Mesothelial cell of epicardium (in vitro differentiated cells): ENCODE data around the gene CEBPE. TPM values are rescaled to one million over a fixed set of nuclear protein-coding genes. Genes with fewer than 3 reads are reported as not detected.

Experiments
- DNase-seq, 2 experiments: peaks; one replicate each; pipeline ENCODE4 v3.0.0; 2021; ENCODE audit warnings: low spot score in 2 of 2; ENCODE audit not compliant: unreplicated experiment in 2 of 2
- H3K27ac Mint-ChIP-seq: 2 replicates; pipeline ENCODE4 v1.8.0; 2021; ENCODE audit warnings: mixed read lengths
- H3K27me3 Mint-ChIP-seq: 2 replicates; pipeline ENCODE4 v1.8.0; 2021; ENCODE audit warnings: low read depth, mixed read lengths
- H3K36me3 Mint-ChIP-seq: 2 replicates; pipeline ENCODE4 v1.8.0; 2021; ENCODE audit warnings: mixed read lengths
- H3K4me1 Mint-ChIP-seq: 2 replicates; pipeline ENCODE4 v1.8.0; 2021; ENCODE audit warnings: mixed read lengths
- H3K4me3 Mint-ChIP-seq: 2 replicates; pipeline ENCODE4 v1.8.0; 2021; ENCODE audit warnings: mild to moderate bottlenecking, moderate library complexity, mixed read lengths
- H3K9me3 Mint-ChIP-seq: 2 replicates; pipeline ENCODE4 v1.8.0; 2021; ENCODE audit warnings: mixed read lengths
- total RNA-seq: library from RNA; stranded (reverse); gene quantifications from 3 replicates; pipeline ENCODE4 v1.2.1, GENCODE V29; 2021
- TF ChIP-seq, protein P1 (sequence below): fragments of 200-600 bp; sonication (generic); IDR thresholded peaks from one replicate; pipeline ENCODE4 v1.5.0; 2021; ENCODE audit warnings: antibody characterized with exemption; ENCODE audit not compliant: unreplicated experiment

The CEBPE gene
- total RNA-seq, 1 donor from 2014 or later = not detected

DNA sequence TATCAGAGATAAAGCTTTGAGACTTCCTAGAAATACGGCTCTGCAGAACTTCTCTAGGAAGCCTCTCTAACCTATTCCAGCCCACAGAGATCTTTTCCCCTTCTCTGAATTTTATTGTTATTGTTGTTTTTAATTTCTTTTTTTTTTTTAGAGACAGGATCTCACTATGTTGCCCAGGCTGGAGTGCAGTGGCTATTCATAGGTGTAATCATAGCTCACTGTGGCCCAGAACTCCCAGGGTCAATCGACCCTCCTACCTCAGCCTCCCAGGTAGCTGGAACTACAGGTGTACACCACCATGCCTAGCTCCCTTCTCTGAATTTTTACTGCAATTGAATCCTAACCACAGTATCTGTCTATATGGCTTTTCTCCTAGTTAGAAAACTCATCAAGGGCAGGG lies 44.8 kb upstream of the CEBPE start:
- Mint-ChIP-seq H3K36me3 (peaks cover 20% of the 10 kb centered on the region), H3K27me3 (no peaks in the 10 kb centered on the region), H3K9me3 (no peaks in the 10 kb centered on the region), H3K4me1 (peaks cover 65% of the 10 kb centered on the region), H3K4me3 (no peak overlapping the region), H3K27ac (no peak overlapping the region)
- no peak for DNase-seq
- TF ChIP-seq, protein P1, sequence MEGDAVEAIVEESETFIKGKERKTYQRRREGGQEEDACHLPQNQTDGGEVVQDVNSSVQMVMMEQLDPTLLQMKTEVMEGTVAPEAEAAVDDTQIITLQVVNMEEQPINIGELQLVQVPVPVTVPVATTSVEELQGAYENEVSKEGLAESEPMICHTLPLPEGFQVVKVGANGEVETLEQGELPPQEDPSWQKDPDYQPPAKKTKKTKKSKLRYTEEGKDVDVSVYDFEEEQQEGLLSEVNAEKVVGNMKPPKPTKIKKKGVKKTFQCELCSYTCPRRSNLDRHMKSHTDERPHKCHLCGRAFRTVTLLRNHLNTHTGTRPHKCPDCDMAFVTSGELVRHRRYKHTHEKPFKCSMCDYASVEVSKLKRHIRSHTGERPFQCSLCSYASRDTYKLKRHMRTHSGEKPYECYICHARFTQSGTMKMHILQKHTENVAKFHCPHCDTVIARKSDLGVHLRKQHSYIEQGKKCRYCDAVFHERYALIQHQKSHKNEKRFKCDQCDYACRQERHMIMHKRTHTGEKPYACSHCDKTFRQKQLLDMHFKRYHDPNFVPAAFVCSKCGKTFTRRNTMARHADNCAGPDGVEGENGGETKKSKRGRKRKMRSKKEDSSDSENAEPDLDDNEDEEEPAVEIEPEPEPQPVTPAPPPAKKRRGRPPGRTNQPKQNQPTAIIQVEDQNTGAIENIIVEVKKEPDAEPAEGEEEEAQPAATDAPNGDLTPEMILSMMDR = no peak

DNA sequence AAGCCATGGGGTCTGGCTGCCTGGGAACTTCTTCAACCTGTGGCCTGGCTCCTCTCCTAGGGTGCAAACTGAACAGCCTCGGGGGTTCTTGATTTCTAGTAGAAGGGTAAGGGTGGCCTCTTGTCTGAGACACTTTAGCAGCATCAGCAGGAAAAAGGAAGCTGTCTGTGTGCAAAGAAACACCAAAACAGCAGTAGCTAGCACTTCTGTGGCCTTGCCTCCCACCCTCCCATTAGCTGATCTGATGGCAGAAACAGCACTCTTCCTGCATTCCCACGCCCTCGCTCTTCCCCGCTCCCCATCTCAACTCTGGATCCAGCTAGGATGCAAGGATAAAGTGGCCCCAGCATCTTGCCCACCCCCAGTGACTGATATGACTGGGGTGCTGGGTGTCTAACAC lies 43.7 kb upstream of the CEBPE start:
- no peak overlapping the region for H3K4me3 Mint-ChIP-seq
- peaks cover 23% of the 10 kb centered on the region for H3K36me3 Mint-ChIP-seq
- no peak for DNase-seq
- TF ChIP-seq, protein P1 = no peak
- H3K27me3 Mint-ChIP-seq = no peaks in the 10 kb centered on the region
- peaks cover 58% of the 10 kb centered on the region for H3K4me1 Mint-ChIP-seq
- no peaks in the 10 kb centered on the region for H3K9me3 Mint-ChIP-seq
- H3K27ac Mint-ChIP-seq = no peak overlapping the region

DNA sequence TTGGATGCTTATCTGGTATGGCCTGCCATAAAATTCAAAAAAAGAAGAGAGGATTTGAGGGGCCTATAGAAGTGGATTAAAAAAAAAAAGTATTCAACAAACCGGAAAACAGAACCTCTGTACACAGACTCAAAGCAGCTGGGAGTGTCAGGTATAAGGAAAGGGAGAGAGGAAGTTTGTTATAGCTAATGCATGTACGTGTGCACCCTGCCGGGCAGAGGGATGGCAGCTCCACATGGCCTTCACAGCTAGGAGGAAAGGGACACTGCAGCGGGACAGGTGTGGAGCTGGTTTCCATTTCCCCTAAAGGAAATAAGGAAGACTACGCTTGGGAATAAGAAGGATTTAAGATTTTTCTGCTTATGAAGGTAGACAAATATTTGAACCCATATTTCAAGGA lies 43.0 kb upstream of the CEBPE start:
- H3K36me3 Mint-ChIP-seq = peaks cover 29% of the 10 kb centered on the region
- no peak for DNase-seq
- H3K27me3 Mint-ChIP-seq = no peaks in the 10 kb centered on the region
- H3K4me3 Mint-ChIP-seq = no peak overlapping the region
- no peaks in the 10 kb centered on the region for H3K9me3 Mint-ChIP-seq
- peaks cover 50% of the 10 kb centered on the region for H3K4me1 Mint-ChIP-seq
- H3K27ac Mint-ChIP-seq = no peak overlapping the region
- TF ChIP-seq, protein P1 = no peak

DNA sequence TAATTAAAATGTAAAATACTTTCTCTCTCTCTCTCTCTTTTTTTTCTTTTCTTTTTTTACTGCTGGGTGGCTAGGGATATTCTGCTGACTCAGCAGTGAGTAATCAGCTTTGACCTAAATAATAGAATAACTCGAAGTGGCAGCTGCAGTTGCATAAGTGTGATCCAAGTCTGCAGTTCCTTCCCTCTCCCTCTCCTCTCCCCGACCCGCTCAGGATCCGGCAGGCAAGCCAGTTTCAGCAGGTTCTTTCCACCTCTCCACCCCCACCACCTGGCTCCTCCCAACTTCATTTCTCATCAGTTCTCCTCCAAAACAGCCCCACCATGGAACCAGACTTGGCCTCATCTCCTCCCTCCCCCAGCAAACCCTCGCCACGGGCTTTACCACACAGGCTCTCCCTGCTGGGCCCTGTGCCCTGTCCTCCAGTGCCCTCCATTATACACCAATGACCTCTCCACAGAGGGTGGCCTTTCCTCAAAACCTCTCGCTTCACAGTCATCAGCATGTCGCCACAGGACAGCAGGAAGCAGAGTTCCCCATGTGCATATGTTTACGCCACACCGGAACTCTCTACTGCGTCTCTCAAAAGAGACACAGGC lies 42.0 kb upstream of the CEBPE start:
- Mint-ChIP-seq H3K9me3 (no peaks in the 10 kb centered on the region), H3K4me3 (peak overlapping the region; percentile 11), H3K27me3 (no peaks in the 10 kb centered on the region), H3K36me3 (peaks cover 25% of the 10 kb centered on the region), H3K27ac (peak overlapping the region; percentile 77), H3K4me1 (peaks cover 40% of the 10 kb centered on the region)
- no peak for DNase-seq
- TF ChIP-seq, protein P1 = no peak

DNA sequence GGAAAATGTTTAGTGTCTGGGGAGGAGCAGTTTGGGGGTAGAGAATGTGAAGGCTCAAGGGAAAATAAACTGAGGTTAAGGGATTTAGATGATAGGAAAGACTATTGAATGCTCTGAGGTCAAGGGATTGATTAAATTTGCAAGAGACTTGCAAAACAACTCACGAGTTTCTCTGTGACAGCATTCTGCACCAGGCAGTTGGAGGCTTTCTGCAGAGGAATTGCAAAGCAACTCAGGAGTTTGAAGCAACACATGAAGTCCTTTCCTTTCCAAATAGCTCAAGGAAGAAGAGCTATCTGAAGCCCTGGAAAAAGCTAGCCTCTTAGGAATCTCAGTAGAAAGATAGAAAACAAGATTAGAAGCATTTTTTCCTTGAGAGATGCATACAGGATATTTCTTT lies 40.5 kb upstream of the CEBPE start:
- Mint-ChIP-seq H3K27me3 (no peaks in the 10 kb centered on the region), H3K4me1 (peaks cover 48% of the 10 kb centered on the region), H3K4me3 (no peak overlapping the region), H3K27ac (peak overlapping the region; percentile 21), H3K9me3 (no peaks in the 10 kb centered on the region), H3K36me3 (peaks cover 17% of the 10 kb centered on the region)
- TF ChIP-seq, protein P1 = no peak
- no peak for DNase-seq

DNA sequence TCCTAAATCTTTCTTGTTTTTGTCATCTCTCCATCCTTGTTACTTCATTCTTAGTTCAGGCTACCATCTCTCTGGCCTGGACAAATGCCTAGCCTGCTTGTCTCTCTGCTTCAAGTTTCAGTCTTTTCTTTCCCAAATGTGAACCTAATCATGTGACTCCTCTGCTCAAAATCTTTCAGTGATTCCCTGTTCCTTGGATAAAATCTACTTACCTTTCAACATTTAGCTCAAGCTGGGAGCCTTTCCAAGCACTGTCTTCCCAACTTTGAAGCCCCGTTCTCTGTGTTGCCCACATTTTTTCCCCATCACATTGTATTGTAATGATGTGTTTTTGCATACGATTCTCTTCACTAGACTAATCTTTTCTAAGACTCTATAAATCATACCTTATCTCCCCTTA lies 39.7 kb upstream of the CEBPE start:
- H3K4me1 Mint-ChIP-seq = peaks cover 56% of the 10 kb centered on the region
- H3K4me3 Mint-ChIP-seq = no peak overlapping the region
- no peaks in the 10 kb centered on the region for H3K9me3 Mint-ChIP-seq
- no peaks in the 10 kb centered on the region for H3K27me3 Mint-ChIP-seq
- DNase-seq = no peak
- TF ChIP-seq, protein P1 = no peak
- peak overlapping the region; percentile 32 for H3K27ac Mint-ChIP-seq
- H3K36me3 Mint-ChIP-seq = peaks cover 11% of the 10 kb centered on the region
